OCI-M2 (cell line): Measurements from ENCODE around the gene PRR16.

Source experiments
- DNase-seq: peaks from one replicate; lab custom pipeline; 2025; ENCODE audit not compliant: unreplicated experiment; lab: John Stamatoyannopoulos, UW

Gene PRR16

DNA sequence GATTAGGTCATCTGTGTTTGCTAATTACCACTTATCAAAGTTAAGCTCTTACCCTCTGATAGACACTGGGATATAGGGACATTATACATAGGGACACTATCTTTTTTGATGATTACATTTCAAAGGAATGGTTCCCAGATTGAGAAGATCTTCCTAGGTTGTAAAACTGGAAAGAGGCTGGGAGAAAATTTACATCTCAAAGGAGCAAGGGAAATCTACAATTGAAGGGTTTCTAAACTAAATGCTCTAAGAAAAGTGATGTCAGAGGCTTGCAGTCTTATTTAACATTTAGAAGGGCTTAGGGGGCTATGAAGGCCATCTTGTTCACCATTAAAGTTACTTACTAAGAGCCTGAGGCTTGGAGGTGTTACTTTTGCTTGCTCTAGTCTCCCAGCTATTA lies 242.8 kb downstream of the PRR16 start:
- no peak for DNase-seq

DNA sequence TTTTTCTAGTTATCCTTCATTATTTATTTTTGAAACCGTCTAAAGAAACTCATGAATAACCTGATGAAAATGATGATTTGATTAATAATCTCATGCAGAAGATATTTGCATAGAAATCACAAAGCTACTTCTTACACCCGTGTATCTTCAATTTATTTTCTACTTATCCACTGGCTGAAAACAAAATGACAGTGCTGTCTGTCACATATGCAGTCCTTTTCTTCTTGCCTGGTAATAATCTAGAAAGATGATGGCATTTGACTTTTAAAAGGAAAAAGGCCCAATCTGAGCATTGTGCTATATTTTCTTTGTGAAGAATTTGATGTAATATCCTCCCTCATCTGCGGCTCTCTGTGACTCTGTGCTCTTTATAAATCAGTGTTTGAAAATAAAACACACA lies 253.3 kb downstream of the PRR16 start:
- DNase-seq, result no peak

DNA sequence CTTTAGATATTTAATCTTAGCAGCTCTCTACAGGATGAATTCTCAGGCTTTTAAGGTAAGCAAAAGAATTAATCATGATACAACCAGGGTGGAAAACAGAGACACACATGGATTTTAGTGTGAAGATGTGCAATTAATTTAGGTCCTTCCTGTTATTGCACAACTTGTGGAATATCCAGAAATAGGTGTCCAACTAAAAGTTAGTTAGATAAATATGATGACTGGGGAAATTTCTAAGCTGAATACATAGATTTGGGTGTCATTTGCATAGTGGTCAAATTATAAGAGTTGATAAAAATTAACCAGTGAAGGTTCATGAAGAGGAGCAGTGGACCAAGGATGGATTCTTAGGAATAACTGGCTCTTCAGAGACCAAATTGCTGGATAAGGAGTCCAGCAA lies 266.1 kb downstream of the PRR16 start:
- DNase-seq, result no peak

DNA sequence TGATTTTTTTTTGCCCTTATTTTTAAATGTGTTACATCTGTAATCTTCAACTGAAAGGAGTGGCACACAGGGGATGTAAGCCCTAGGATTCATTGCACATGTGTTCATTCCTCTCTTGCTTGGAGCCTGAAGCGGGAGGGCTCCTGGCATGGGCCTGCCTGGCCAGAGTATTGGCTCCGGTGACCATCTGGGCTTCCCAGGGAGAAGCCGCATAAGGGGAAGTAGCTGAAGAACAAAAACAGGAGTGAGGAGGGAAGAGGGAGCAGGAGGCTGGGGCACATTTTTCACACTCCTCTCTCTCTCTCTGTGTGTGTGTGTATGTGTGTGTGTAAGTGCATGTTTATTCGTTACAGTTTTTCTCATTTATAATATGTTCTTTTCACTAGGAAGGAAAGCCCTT lies 269.9 kb downstream of the PRR16 start:
- DNase-seq, result no peak

DNA sequence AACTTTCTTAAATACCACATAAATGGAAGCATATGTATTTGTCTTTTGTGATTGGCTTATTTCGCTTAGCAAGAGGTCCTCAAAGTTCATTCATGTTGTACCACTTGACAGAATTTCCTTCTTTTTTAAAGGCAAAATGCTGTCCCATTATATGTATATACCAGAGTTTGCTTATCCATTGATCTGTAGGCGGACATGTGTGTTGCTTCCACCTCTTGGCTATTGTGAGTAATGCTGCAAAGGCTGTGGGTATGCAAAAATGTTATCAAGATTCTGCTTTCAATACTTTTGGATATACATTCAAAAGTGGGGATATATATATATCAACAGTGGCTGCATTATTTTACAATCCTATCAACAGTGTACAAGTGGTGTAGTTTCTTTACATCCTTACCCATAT lies 271.0 kb downstream of the PRR16 start:
- no peak for DNase-seq
